A673 (cell line): ENCODE measurements around the gene NEDD4. TPM values are rescaled to one million over a fixed set of nuclear protein-coding genes. Genes with fewer than 3 reads are reported as not detected.
"Not testable (repeated sequence)": the region's sequence is repeated elsewhere in the genome, so short reads cannot be mapped to it uniquely, and the experiment has no call there.

ENCODE experiments used
- BruUV-seq: library from RNA; stranded (reverse); fragments of 400-500 nt; replicated peaks from 2 replicates; lab custom pipeline; 2021; lab: Mats Ljungman, UMichigan
- CTCF ChIA-PET: fragments of 300-600 bp; sonication (Branson Sonifier 250); formaldehyde crosslinking; loops from one replicate; lab custom pipeline; 2022; ENCODE audit warnings: antibody characterized with exemption; lab: Charles Lee
- POLR2A ChIA-PET: fragments of 300-600 bp; sonication (Branson Sonifier 250); formaldehyde crosslinking; loops from one replicate; lab custom pipeline; 2022; ENCODE audit warnings: antibody characterized with exemption; ENCODE audit not compliant: low non-redundant PET; lab: Charles Lee
- DNase-seq: peaks from one replicate; pipeline ENCODE4 v3.0.0-alpha.2; 2015; ENCODE audit warnings: low spot score
- H3K27ac ChIP-seq: fragments of 200-600 bp; sonication (generic); 2 replicates; pipeline ENCODE4 v1.5.1; 2016; ENCODE audit warnings: mixed run types, low read depth, mild to moderate bottlenecking, mixed read lengths, antibody characterized with exemption, low read length; ENCODE audit not compliant: poor library complexity, severe bottlenecking
- H3K27me3 ChIP-seq: fragments of 200-600 bp; sonication (generic); replicated peaks from 2 replicates; pipeline ENCODE4 v1.6.1; 2017; ENCODE audit warnings: mixed run types, low read depth, mild to moderate bottlenecking, mixed read lengths, antibody characterized with exemption, low read length; ENCODE audit not compliant: insufficient read depth, poor library complexity
- H3K36me3 ChIP-seq: fragments of 200-600 bp; sonication (generic); 2 replicates; pipeline ENCODE4 v1.6.1; 2016; ENCODE audit warnings: mixed run types, mild to moderate bottlenecking, mixed read lengths, antibody characterized with exemption, low read length; ENCODE audit not compliant: insufficient read depth, poor library complexity, severe bottlenecking
- H3K4me1 ChIP-seq: fragments of 200-600 bp; sonication (generic); 2 replicates; pipeline ENCODE4 v1.6.1; 2017; ENCODE audit warnings: mixed run types, mild to moderate bottlenecking, mixed read lengths, antibody characterized with exemption, low read length; ENCODE audit not compliant: insufficient read depth, poor library complexity, severe bottlenecking
- H3K4me3 ChIP-seq: fragments of 200-600 bp; sonication (generic); 2 replicates; pipeline ENCODE4 v1.5.1; 2016; ENCODE audit warnings: low read depth, mixed run types, mild to moderate bottlenecking, mixed read lengths, low read length; ENCODE audit not compliant: poor library complexity, severe bottlenecking
- H3K9me3 ChIP-seq: fragments of 200-600 bp; sonication (generic); 2 replicates; pipeline ENCODE4 v1.6.1; 2016; ENCODE audit warnings: mixed run types, low read depth, mild to moderate bottlenecking, mixed read lengths, antibody characterized with exemption, low read length; ENCODE audit not compliant: poor library complexity, severe bottlenecking
- EZH2 ChIP-seq: fragments of 200-600 bp; sonication (generic); IDR thresholded peaks from 2 replicates; pipeline ENCODE4 v1.6.1; 2017; ENCODE audit warnings: borderline replicate concordance, low read depth, mild to moderate bottlenecking, mixed read lengths, antibody characterized with exemption, low read length; ENCODE audit not compliant: poor library complexity, severe bottlenecking
- intact Hi-C: fragments of 100-400 bp; cut with micrococcal nuclease; formaldehyde crosslinking; loops from one replicate; pipeline ENCODE4 v1.10.0; 2022; ENCODE audit not compliant: unreplicated experiment
- total RNA-seq: library from RNA; stranded (reverse); gene quantifications from 2 replicates; pipeline ENCODE4 v1.2.3, GENCODE V29; 2021
- TF ChIP-seq, protein P1 (sequence below): fragments of 300-800, 200-600 bp; sonication (generic); conservative IDR thresholded peaks from 2 replicates; pipeline ENCODE4 v1.5.1; 2017; ENCODE audit warnings: low read depth, mild to moderate bottlenecking, antibody characterized with exemption, low read length, moderate library complexity, mixed read lengths

The NEDD4 gene
- total RNA-seq, 1 experiment from 2014 or later = 23.1 TPM

DNA sequence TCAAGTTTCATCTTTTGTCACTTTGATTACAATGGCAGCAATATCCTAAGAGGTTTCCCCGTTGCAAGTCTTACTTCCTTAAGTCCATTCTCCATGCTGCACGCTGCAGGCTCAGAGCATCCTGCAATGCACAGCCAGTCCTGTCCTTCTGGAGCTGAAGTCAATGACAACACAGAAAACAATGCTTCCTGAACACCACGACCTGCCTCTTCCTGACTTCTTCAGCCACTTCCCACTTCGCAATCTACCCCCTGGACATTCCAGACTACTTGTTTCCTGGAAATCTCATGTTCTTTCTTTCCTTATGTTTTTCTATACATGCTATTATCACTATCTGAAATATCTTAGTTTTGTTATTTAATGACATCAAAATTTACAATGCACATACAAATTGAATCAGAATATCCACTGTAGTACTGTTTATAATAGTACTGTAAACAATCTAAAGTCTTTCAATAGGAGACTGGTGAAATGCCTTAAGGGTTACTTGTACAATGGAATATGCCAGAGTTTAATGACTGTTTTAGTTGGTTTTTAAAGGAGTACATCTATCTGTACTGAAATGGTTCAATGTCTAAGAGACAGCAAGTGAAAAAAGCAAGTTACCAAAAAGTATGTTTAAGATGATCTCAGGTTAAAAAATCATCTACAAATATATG, 136.8 kb downstream of the NEDD4 start:
- Histone ChIP-seq H3K4me1 (no peaks in the 10 kb centered on the region), H3K36me3 (peaks cover 6% of the 10 kb centered on the region), H3K9me3 (no peaks in the 10 kb centered on the region), H3K4me3 (no peak overlapping the region), H3K27me3 (no peaks in the 10 kb centered on the region), H3K27ac (no peak overlapping the region)
- ChIA-PET POLR2A (no interaction called here), CTCF (no interaction called here)
- intact Hi-C loops = no loop called here
- TF ChIP-seq, protein P1, sequence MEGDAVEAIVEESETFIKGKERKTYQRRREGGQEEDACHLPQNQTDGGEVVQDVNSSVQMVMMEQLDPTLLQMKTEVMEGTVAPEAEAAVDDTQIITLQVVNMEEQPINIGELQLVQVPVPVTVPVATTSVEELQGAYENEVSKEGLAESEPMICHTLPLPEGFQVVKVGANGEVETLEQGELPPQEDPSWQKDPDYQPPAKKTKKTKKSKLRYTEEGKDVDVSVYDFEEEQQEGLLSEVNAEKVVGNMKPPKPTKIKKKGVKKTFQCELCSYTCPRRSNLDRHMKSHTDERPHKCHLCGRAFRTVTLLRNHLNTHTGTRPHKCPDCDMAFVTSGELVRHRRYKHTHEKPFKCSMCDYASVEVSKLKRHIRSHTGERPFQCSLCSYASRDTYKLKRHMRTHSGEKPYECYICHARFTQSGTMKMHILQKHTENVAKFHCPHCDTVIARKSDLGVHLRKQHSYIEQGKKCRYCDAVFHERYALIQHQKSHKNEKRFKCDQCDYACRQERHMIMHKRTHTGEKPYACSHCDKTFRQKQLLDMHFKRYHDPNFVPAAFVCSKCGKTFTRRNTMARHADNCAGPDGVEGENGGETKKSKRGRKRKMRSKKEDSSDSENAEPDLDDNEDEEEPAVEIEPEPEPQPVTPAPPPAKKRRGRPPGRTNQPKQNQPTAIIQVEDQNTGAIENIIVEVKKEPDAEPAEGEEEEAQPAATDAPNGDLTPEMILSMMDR = no peak
- TF ChIP-seq EZH2 = no peak
- no peak for DNase-seq
- BruUV-seq = no TSS peak

DNA sequence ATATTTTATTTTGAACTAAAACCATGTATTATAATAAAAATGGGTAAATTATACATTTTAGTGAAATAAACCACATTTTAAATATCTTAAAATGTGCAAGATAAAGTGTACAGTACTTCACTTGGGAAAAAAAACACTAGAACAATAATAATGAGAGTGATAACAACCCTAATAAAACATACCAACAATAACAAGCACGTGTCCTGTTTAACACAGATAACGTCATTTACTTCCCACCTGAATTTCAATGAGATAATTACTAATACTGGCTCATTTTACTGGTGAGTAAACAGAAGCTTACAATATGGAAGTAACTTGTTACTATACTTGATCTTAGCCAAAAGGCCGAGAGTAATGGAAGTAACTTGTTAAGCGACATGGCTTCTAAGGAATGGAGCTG, 140.3 kb downstream of the NEDD4 start:
- H3K4me3 ChIP-seq = no peak overlapping the region
- H3K4me1 ChIP-seq = no peaks in the 10 kb centered on the region
- no peaks in the 10 kb centered on the region for H3K36me3 ChIP-seq
- ChIA-PET POLR2A (no interaction called here), CTCF (no interaction called here)
- TF ChIP-seq EZH2 = no peak
- TF ChIP-seq, protein P1 = no peak
- no peaks in the 10 kb centered on the region for H3K9me3 ChIP-seq
- no TSS peak for BruUV-seq
- H3K27me3 ChIP-seq = no peaks in the 10 kb centered on the region
- intact Hi-C loops = no loop called here
- H3K27ac ChIP-seq = no peak overlapping the region
- no peak for DNase-seq

DNA sequence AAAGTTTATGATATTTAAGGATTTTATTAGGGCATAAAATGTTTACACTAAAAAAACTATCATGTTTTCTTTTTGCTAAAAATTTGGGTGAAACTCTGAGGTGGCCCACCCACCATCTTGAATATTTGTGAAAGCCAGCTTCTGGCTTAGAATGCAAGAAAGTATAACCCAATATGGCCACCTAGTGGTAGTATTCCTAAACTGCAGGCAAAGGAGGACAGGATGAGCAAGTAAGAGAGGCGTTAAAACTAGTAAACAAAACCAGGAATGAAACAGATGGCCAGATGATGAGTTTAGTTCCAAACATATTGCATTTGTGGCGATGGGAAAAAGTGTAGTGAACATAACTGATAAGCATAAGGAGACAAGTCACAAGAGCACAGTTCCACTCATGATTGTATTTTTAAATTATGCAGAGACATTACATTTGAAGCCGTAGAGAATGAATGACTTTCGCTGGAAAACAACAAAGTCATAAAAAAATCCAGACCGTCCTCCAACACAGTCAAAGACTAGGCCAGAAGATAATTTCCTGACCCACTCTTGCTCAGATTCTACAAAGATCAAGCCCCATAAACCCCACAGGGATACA, 147.2 kb downstream of the NEDD4 start:
- POLR2A ChIA-PET = no interaction called here
- peak; percentile 84 for DNase-seq

DNA sequence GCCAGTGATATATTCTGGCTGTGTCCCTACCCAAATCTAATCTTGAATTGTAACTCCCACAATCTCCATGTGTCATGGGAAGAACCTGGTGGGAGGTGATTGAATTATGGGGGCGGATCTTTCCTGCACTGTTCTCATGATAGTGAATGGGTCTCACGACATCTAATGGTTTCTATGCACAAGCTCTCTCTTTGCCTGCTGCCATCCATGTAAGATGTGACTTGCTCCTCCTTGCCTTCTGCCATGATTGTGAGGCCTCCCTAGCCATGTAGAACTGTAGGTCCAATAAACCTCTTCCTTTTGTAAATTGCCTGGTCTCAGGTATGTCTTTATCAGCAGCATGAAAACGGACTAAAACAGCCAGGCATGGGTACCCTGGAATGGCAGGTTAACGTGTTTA, 150.5 kb downstream of the NEDD4 start:
- DNase-seq, H3K4me3 ChIP-seq, H3K27ac ChIP-seq, POLR2A ChIA-PET, H3K27me3 ChIP-seq, H3K4me1 ChIP-seq, BruUV-seq, intact Hi-C loops, H3K9me3 ChIP-seq, CTCF ChIA-PET: not testable (repeated sequence)
- H3K36me3 ChIP-seq = peaks cover 14% of the 10 kb centered on the region

More for the DNA sequence above, 147.2 kb downstream of the NEDD4 start:
- CTCF ChIA-PET = interaction anchor here (0.8 to 1.6 kb wide), 2 partner anchors 198 to 320 kb away, joined by 3 to 7 read pairs; no protein-coding TSS in a partner anchor
- no TSS peak for BruUV-seq
- TF ChIP-seq EZH2 = no peak
- TF ChIP-seq, protein P1 = peak; percentile 88
- Histone ChIP-seq H3K9me3 (no peaks in the 10 kb centered on the region), H3K4me3 (no peak overlapping the region), H3K27me3 (no peaks in the 10 kb centered on the region), H3K4me1 (no peaks in the 10 kb centered on the region), H3K27ac (no peak overlapping the region), H3K36me3 (peaks cover 2% of the 10 kb centered on the region)
- intact Hi-C loops = loop anchor here (1.0 to 5.0 kb wide), 2 partner anchors 198 to 206 kb away; no protein-coding TSS in a partner anchor
